T-helper 2 cell (primary cell): ENCODE results near the gene HECW1.
"Not testable (repeated sequence)": the region's sequence is repeated elsewhere in the genome, so short reads cannot be mapped to it uniquely, and the experiment has no call there.

ENCODE experiments used
- DNase-seq, 5 experiments: peaks; one replicate each; pipeline versions ENCODE4 v3.0.0 to v3.0.0-alpha.2; 2012 to 2022
- total RNA-seq, 2 donors: gene quantifications; one replicate each; lab custom pipeline; 2026; lab: John Stamatoyannopoulos, UW

Gene HECW1
- total RNA-seq = 0.61 to 0.62 reads per million in 2 donors

DNA sequence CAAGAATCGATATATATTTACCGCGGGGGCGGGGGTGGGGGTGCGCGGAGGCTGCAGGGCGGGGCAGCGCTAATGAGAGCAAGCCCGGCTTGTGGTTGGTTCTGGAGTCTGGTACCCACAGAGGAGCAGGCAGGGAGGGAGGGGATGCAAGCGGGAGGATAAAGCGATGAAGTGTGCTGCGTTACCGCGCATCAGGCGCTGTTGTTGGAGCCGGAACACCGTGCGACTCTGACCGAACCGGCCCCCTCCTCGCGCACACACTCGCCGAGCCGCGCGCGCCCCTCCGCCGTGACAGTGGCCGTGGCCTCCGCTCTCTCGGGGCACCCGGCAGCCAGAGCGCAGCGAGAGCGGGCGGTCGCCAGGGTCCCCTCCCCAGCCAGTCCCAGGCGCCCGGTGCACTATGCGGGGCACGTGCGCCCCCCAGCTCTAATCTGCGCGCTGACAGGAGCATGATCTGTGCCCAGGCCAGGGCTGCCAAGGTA is at the start of gene HECW1:
Gene HECW1, plus strand, starts transcription at position 189 of the 482 bp plus-strand sequence. CDS start 131,259 bp downstream, outside the sequence.
- no peak for DNase-seq

DNA sequence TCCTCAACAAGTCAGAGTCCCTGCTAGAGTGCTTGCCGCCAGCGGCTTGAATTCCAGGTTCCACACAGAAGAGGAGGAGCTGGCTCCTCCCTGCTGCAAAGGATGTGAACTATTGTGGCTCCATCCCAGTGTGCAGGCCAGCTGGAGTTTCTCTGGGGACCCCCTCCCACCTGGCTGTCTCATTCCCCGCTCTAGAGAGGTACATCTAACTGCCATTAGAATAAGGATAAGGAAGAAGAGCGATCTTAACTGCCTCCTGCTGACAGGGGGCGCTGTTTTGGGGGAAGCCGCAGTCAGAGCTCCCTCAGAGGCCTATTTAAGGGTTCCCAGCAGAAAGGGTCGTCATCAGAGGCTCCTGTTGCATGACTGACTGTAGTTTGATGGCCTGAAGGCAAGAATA is 40.8 kb upstream of the HECW1 start:
- peak in 1 of 5 experiments; percentile 10 for DNase-seq

DNA sequence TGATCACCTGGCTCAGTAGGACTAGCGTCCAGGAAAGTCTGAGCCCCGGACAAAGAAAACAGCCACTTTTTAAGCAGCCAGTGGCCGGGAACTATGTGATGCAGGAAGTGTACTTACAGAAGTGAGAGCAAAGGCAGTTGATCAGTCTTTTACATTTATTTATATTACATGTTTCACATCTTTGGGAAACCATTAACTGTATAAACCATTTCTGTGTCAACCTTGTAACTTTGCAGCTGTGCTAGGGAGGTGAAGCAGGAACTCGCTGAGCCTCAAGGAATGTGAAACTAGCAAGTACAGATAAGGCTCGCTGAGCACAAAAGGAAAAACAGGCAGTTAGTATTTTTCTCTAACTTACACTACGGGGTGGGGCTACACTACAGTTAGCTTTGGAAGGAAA is 39.9 kb upstream of the HECW1 start:
- no peak for DNase-seq

DNA sequence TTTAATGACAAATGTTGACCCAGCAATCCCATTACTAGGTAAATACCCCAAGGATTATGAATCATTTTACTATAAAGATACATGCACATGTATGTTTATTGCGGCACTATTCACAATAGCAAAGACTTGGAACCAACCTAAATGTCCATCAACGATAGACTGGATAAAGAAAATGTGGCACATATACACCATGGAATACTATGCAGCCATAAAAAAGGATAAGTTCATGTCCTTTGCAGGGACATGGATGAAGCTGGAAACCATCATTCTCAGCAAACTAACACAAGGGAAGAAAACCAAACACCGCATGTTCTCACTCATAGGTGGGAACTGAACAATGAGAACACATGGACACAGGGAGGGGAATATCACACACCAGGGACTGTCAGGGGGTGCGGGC is 38.6 kb upstream of the HECW1 start:
- DNase-seq = not testable (repeated sequence)

DNA sequence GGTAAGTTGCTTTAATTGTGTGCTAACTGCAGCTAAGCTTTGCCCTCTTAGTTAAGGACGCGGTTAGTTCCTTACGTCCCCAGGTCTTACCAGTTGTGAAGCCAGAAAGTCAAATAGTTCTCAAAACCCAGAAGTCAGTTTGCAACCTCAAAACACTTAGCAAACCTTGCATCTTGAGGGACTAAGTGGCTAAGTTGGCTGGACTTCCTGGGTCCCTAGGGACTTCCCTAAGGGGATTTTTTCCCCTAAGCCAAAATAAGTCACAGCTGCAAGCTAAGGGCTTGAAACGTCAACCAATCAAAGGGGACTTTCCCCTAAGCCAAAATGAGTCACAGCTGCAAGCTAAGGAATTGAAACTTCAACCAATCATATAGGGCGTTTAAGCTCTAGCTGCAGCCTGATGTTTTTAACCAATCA is 36.2 kb upstream of the HECW1 start:
- peak in 1 of 5 experiments; percentile 43 for DNase-seq

DNA sequence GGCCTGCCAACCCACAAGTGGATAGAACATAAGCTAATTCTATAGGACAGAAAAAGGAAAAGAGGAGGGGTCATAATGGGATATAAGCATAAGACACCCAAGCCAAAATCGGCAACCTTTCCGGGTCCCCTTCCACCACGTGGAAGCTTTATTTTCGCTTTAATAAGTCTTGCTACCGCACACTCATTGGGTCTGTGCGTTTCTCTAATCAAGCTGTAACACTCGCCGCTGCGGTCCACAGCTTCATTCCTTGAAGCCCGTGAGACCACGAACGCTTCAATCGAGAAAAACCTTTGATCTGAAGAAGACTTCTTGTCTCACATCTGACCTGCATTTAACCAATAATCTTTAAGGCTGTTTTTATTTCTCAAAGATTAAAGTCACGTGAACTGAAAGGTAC is 35.8 kb upstream of the HECW1 start:
- no peak for DNase-seq

DNA sequence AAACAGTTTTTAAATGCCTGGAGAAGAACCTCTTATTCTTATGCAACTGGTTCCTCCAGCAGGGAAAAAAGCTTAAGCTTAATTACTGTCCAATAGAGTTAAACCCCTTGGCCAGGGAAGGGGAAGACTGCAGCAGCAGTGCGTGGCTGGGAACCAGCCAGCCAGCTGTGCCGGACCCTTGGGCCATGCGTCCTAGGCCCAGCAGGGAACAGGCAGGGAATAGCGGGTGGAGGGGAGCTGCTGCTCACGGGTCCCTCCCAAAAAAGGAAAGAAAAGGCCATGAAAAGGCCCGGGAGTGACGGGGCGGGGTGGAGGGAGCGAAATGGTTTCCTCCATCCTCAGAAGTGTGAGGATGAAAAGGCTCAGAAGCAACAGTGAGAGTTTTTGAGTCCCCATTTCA is 35.2 kb upstream of the HECW1 start:
- no peak for DNase-seq

DNA sequence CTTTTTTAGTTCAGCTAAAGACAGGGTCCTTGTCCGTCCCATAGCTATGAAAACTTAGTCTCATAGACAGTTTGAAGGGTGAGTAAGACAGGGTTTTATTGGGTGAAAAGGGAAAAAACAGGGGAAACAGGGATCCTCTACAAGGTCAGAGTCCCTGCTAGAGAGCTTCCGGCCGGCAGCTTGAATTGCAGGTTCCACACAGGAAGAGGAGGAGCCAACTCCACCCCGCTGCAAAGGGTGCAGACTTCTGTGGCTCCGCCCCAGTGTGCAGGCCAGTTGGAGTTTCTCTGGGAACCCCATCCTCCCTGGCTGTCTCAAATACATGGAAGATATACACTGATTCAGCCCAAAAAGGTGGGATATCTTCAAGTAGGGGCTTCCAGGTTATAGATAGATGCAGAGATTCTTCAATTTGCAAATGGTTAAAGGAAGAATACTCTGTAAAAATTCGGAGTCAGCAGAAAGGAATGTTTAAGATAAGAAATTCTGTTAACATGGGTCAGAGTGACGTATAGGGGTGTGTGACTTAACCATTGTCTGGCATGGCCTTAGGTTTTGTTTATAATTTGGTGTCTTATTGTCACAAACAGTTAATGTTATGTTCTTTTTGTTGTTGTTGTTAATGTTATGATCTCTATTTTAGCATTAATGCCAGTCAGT is 34.6 kb upstream of the HECW1 start:
- DNase-seq = no peak

DNA sequence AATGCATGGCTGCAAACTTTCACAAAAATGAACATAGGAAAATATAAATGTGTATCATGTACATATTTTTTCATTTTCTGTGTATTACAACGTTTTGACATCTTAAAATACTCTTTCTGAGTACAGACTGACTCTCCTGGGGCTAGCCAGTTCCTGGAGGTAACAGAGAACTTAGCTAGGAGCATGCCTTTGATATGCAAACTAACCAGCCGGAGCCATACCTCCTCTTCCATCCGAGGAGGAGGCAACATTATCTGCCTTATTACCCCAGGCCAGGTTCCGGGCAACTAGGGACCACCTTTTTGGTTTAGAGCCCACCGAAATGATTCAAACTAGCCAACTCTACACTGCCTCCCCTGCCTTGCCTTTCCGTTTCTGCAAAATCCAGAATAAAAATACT is 33.7 kb upstream of the HECW1 start:
- DNase-seq = no peak

DNA sequence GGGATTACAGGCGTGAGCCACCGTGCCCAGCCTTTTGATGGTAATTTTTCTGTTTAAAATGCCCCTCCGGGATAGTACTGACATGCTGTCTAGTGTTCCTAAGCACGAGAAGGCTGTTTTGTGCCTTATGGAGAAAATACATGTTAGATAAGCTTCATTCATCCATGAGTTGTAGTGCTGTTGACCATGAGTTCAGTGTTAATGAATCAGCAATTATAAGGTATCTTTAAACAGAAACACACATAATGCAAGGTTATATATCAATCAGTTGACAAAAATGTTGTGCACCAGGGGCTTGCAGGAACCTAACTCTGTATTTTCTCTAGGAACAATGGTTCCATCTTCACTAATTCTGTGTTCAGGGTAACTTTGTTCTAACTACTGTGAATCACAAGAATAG is 30.8 kb upstream of the HECW1 start:
- no peak for DNase-seq

DNA sequence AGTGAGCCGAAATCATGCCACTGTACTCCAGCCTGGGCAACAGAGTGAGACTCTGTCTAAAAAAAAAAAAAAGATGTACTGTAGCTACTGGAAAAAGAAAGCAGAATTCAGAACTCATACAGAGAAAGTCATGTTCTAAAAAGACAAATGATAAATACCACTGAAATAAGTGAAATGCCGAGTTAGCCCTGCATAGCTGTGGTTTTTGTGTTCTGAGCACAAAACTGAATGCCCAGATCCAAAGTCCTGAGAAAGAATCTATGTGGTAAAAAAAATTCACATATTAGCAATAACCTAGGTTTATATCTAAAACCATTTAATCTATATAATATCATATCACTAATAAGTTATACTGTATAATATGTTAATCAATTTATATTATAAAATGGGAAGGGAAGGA is 29.3 kb upstream of the HECW1 start:
- DNase-seq = no peak

DNA sequence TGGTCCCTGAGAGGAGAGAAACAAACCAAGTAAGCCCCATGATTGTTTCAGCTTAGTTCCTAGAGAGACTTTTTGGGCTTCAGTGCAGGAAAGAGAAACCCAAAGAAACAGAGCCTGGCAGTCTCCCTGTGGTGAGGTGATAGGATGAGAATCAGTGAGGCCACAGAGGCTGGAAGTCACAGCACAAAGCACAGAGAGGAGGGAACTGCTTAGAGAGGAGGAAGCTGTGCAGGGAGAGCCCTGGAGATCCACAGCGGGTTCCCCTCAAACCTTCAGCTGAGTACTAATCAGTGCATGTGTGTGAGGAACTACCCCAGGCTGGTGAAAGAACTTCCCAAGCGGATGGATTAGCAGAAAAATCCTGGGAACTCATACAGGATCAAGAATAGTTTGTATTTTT is 27.4 kb upstream of the HECW1 start:
- DNase-seq = no peak

DNA sequence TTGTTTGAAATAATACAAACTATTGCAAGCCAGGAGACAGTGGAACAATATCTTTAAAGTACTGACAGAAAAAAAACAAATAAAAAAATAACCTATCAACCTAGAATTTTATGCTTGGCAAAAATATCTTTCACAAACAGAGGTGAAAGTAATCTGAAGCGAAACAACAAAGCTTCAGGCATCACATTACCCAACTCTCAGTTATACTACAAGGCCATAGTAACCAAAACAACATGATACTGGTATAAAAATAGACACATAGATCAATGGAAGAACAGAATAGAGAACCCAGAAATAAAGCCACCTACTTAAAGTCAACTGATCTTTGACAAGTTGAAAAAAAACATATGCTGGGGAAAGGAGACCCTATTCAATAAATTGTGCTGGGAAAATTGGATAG is 26.5 kb upstream of the HECW1 start:
- no peak for DNase-seq

DNA sequence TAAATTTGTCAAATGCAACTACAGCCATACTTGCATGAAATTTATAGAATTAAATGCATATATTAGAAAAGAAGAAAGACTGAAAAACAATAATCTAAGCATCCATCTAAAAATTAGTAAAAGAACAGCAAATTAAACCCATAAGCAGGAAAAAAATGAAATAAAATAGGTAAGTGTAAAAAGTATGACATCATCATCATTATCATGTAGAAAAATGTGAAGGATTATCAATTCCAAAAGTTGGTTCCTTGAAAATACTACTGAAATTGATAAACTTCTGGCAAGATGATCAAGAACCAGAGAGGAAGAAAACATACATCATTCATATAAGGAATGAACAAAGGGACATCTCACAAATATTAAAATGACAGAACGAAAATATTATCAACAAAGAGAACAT is 19.6 kb upstream of the HECW1 start:
- DNase-seq = no peak

DNA sequence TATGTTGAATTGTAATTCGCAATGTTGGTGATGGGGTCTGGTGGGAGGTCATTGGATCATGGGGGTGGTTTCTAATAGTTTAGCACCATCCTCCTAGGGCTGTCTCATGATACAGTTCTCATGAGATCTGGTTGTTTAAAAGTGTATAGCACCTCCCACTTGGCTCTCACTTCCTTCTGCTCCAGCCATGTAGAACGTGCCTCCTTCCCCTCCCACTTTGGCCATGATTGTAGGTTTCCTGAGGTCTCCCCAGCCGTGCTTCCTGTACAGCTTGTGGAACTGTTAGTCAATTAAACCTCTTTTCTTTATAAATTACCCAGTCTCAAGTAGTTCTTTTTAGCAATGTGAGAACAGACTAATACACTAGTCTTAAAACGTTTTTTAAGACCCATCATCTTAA is 15.6 kb upstream of the HECW1 start:
- no peak for DNase-seq

DNA sequence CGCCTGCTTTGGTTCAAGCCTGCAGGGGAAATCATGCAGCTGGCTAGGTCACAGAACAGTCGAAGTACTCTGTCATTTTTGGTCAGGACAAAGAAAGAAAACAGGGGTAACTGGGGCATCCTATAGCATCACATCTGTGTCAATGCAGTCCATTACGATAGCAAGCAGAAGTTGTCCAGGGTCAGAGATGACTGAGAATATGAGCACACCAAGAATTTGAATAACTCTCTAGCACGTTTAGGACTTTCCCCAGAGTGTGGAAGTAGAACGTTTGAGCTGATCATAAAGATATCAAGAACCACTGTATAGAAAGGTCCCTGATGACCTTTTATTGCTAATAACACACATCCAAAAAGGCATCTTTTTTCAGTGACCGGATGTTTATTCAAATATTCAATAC is 12.7 kb upstream of the HECW1 start:
- DNase-seq = no peak

DNA sequence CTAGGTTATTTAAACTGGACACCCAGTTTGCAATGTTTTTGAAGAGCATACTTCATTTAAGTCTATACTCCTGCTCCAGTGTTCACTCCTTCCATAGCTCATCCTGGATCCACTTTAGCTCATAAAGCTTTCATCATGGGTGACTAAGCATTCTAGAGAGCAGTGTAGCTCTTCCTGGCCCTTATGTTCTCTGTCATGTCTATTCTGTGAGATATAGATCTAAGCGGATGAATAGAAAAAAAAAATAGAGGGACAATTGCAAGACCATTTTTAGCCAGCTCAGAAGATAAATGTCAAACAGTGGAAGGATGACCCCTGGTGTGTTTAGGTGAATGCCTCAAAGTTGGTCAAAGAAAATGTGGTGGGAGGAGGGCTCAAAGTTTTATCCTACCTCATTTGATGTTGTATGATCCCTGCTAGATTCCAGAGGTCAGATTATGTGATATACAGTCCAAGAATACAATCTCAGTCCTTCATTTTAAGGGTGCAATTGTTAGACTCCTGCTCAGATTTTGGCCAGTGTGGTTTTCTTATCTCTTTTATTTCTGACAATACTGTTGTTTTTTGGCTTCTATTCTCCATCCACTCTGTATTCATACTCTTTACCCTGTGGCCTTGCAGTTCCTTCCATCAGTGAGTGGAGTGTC is 7.5 kb upstream of the HECW1 start:
- no peak for DNase-seq

DNA sequence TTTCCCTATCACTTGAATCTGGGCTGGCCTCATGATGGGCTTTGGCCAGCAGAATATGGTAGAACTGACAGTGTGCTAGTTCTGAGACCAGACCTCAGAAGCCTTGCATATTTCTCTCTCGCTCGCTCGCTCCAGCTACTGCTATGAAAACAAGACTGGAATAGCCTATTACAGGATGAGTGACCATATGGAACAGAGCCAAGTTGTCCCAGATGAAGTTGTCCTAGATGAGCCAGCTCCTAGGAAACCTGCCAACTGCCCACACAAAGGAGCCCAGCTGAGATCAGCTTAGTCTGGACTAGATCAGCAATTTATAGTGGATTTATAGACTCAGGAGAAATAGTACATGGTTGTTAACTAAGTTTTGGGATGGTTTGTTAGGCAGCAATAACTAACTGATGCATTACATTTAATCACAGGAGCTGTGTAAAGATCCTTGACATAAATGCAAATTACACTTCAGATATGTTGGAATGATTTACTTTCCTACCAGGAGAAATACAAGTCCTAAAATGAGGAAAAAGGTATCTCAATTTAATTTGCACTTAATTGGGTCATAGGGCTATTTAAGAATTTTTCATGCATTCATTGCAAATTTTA is 6.8 kb upstream of the HECW1 start:
- DNase-seq = no peak

DNA sequence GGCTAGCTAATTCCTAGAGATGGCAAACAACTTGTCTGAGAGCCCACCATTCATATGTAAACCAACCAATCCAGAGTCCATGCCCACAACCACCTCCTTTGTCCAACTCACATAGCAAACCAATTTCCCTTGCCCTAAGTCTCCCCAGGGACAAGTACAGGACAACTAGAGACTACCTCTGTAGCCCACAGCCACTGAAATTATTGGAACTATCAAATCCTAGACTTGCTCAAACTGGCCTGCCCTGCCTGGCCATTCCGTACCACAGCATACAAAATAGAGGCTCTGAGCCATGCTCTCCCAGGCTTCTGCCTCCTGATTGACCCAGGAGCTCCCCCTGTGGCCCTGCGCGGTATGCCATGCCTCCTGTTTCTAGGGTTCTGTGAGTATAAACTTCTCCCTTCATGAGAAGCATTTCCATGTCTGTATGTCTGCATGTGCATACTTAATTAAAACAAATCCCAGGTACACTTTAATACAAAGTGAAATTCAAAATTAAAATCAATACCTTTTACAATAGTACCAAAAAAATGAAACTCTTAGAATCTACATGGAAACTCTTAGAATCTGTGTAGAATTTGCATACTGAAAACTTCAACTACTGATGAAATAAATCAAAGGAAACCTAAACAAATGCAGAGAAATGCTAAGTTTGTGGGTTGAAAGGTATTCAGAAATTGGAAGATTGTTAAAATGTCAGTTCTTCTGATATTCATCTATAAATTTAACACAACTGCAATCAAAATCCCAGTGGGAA is 4.0 kb upstream of the HECW1 start:
- peak in 3 of 5 experiments; percentile 8 to 33 (median 20) for DNase-seq

DNA sequence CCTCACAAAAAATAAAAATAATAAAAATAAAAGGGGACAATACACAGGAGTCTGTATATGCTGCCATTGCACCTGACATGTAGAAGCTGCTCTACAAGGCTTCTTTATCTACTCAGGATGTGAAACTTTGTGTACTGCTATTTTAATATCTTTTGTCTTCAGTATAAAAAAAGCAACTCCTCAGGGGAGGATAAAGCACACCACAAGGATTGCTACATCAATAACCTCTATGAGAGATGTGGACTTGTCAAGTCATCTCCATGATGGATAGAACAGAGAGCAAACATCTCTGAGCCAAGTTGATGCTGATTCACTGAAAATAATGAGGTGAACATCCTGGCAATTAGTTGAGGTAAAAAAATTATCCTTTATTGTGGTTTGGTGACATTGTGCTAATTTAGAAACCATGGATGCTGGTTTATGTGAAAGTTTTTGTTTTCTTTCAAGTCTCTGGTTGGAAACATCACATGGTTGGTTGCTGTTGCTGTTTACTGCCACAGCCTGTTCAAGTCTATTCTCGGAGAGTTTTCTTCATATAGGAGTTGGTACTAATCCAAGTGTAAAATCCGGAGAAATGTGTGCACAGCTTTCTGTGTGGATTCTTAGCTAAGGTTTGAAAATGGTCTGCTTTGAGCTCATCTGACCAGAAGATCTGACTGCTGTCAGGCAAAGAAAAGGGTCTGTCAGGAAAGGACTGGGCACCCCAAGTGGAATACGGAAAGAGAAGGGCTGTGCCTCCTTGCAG is 1.5 kb upstream of the HECW1 start:
- DNase-seq = no peak

DNA sequence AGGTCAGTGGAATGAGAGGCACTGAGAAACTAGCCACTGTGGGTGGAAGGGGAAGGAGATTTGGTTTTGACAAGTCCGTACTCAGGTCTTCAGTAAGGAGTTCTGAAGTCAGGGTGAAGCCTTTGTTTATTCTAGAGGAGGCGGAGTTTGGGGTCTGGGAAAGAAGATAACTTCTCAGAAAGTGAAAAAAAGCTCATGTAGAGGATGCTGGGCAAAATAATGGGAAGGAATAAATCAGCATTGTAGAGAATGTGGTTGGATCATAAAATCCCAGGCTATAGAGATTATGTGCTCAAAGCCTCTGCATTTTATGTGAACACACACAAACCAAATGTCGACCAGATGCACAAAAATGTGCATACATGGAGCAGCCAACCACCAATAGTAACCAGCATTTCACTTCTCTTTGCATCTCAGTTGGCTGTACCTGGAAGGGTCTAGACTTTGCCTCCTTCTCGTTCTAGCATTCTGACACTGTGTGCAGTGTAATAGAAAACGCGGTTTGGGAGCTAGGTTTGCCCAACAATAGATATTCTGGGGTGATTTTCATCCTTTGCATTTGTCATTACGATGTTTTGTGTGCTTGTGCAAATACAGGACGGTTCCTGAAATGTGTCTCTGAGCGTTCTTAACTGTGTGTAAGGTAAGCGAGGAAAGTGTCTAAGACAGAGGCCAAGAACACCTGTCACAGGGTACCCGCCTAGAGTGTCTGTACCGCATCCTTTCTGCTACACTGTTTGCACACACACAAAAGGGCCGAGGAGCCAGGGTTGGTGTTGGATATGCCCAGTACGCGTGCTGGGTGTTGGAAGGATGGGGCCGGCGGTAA is 603 bp upstream of the HECW1 start:
- no peak for DNase-seq
